ENCODE results near the gene VPS26B. TPM values are rescaled to one million over a fixed set of nuclear protein-coding genes. Genes with fewer than 3 reads are reported as not detected.

Gene VPS26B
- total and polyA plus RNA-seq, 9 of the 15 experiments (the other 6 are each of a cell fraction or from before 2014, with no cell fraction given), result 3.5 to 43.3 (median 27.4) TPM

DNA sequence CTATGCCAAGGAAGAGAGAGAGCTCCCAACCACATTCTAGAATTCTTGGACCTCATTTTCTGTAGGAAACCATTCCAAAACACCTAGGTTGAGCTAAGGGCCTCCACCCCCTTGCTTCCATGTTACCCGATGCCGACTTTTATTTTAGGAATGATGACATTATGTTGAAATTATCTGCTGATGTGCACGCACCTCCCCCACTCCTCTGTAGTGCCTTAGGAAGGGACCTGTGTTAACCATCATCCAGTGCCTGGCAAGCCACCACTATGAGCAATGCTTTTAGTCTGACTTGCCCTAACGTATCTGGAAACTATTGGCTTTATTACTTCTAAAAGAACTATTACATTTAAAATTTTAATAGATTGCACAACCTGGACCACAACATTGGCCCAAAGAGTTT, 42.8 kb upstream of the VPS26B start:
- no TSS peak for BruUV-seq (replicated peaks)
- Histone ChIP-seq H3K36me3 (ENCODE audit: control insufficient read depth, insufficient read depth, low read length) (peaks cover 93% of the 10 kb centered on the region), H3K9me1 (ENCODE audit: control insufficient read depth, insufficient read depth, low read length) (no peaks in the 10 kb centered on the region), H3K4me1 (replicated peaks in 1 of 2; ENCODE audit: control insufficient read depth in 2 of 2, insufficient read depth in 2 of 2, low read length in 2 of 2) (no peaks in the 10 kb centered on the region), H3K4me3 (no peak overlapping the region), H3K27me3 (ENCODE audit: control insufficient read depth in 2 of 2, insufficient read depth in 2 of 2, low read length in 2 of 2) (no peaks in the 10 kb centered on the region), H3K4me2 (ENCODE audit: insufficient read depth, low read length) (no peak overlapping the region), H3K9me3 (replicated peaks; ENCODE audit: control insufficient read depth, insufficient read depth, low read depth, low read length) (no peaks in the 10 kb centered on the region), H2AFZ (ENCODE audit: low read depth, low read length) (no peak overlapping the region), H3K27ac (ENCODE audit: extremely low read depth, low read depth, low read length) (no peak overlapping the region), H3K79me2 (ENCODE audit: control insufficient read depth, insufficient read depth, low read length) (no peaks in the 10 kb centered on the region), H3K9ac (ENCODE audit: insufficient read depth in 1 of 2, low read depth in 2 of 2, low read length in 2 of 2) (no peak overlapping the region), H4K20me1 (replicated peaks; ENCODE audit: control insufficient read depth, insufficient read depth, low read length) (no peaks in the 10 kb centered on the region)
- intact Hi-C loops (cut with micrococcal nuclease), result no loop called here
- FAIRE-seq, result no peak
- 85% methylated on average over 2 of the region's 4 CpGs for WGBS (ENCODE audit: insufficient coverage, low coverage, missing lambda C conversion rate)
- DNase-seq (ENCODE audit: extremely low read depth in 1 of 4, low spot score in 3 of 4), result no peak
- in situ Hi-C loops (cut with MboI), result no loop called here
- ChIA-PET POLR2A (interaction anchor here (0.7 kb wide), 1 partner anchor 821 kb away, joined by 3 read pairs; no protein-coding TSS in a partner anchor), CTCF (ENCODE audit: low intra/inter-chr PET ratio) (no interaction called here)
- ATAC-seq, result no peak
- TF ChIP-seq, protein P1, sequence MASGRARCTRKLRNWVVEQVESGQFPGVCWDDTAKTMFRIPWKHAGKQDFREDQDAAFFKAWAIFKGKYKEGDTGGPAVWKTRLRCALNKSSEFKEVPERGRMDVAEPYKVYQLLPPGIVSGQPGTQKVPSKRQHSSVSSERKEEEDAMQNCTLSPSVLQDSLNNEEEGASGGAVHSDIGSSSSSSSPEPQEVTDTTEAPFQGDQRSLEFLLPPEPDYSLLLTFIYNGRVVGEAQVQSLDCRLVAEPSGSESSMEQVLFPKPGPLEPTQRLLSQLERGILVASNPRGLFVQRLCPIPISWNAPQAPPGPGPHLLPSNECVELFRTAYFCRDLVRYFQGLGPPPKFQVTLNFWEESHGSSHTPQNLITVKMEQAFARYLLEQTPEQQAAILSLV (tag; IDR thresholded peaks at IDR 0.05), result no peak
- TF ChIP-seq, protein P2, sequence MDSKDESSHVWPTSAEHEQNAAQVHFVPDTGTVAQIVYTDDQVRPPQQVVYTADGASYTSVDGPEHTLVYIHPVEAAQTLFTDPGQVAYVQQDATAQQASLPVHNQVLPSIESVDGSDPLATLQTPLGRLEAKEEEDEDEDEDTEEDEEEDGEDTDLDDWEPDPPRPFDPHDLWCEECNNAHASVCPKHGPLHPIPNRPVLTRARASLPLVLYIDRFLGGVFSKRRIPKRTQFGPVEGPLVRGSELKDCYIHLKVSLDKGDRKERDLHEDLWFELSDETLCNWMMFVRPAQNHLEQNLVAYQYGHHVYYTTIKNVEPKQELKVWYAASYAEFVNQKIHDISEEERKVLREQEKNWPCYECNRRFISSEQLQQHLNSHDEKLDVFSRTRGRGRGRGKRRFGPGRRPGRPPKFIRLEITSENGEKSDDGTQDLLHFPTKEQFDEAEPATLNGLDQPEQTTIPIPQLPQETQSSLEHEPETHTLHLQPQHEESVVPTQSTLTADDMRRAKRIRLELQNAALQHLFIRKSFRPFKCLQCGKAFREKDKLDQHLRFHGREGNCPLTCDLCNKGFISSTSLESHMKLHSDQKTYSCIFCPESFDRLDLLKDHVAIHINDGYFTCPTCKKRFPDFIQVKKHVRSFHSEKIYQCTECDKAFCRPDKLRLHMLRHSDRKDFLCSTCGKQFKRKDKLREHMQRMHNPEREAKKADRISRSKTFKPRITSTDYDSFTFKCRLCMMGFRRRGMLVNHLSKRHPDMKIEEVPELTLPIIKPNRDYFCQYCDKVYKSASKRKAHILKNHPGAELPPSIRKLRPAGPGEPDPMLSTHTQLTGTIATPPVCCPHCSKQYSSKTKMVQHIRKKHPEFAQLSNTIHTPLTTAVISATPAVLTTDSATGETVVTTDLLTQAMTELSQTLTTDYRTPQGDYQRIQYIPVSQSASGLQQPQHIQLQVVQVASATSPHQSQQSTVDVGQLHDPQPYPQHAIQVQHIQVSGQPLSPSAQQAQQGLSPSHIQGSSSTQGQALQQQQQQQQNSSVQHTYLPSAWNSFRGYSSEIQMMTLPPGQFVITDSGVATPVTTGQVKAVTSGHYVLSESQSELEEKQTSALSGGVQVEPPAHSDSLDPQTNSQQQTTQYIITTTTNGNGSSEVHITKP (IDR thresholded peaks at IDR 0.05; ENCODE audit: partially characterized antibody), result no peak
- TF ChIP-seq HEY1 (CRISPR knock-in tag; IDR thresholded peaks at IDR 0.05; ENCODE audit: borderline replicate concordance) (no peak), TAF7 (tag; IDR thresholded peaks at IDR 0.05) (no peak), FIP1L1 (IDR thresholded peaks at IDR 0.05; ENCODE audit: low read depth, low read length, poor library complexity, severe bottlenecking) (no peak), SREBF2 (CRISPR knock-in tag; IDR thresholded peaks at IDR 0.05) (no peak), ATF1 (CRISPR knock-in tag; IDR thresholded peaks at IDR 0.05) (no peak), ATF1 (tag; IDR thresholded peaks at IDR 0.05) (no peak)
- TF ChIP-seq, protein P3, sequence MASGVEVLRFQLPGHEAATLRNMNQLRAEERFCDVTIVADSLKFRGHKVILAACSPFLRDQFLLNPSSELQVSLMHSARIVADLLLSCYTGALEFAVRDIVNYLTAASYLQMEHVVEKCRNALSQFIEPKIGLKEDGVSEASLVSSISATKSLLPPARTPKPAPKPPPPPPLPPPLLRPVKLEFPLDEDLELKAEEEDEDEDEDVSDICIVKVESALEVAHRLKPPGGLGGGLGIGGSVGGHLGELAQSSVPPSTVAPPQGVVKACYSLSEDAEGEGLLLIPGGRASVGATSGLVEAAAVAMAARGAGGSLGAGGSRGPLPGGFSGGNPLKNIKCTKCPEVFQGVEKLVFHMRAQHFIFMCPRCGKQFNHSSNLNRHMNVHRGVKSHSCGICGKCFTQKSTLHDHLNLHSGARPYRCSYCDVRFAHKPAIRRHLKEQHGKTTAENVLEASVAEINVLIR (CRISPR knock-in tag; IDR thresholded peaks at IDR 0.05), result no peak
- TF ChIP-seq, protein P4, sequence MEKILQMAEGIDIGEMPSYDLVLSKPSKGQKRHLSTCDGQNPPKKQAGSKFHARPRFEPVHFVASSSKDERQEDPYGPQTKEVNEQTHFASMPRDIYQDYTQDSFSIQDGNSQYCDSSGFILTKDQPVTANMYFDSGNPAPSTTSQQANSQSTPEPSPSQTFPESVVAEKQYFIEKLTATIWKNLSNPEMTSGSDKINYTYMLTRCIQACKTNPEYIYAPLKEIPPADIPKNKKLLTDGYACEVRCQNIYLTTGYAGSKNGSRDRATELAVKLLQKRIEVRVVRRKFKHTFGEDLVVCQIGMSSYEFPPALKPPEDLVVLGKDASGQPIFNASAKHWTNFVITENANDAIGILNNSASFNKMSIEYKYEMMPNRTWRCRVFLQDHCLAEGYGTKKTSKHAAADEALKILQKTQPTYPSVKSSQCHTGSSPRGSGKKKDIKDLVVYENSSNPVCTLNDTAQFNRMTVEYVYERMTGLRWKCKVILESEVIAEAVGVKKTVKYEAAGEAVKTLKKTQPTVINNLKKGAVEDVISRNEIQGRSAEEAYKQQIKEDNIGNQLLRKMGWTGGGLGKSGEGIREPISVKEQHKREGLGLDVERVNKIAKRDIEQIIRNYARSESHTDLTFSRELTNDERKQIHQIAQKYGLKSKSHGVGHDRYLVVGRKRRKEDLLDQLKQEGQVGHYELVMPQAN (IDR thresholded peaks at IDR 0.05; ENCODE audit: borderline replicate concordance), result no peak
- TF ChIP-seq, protein P5, sequence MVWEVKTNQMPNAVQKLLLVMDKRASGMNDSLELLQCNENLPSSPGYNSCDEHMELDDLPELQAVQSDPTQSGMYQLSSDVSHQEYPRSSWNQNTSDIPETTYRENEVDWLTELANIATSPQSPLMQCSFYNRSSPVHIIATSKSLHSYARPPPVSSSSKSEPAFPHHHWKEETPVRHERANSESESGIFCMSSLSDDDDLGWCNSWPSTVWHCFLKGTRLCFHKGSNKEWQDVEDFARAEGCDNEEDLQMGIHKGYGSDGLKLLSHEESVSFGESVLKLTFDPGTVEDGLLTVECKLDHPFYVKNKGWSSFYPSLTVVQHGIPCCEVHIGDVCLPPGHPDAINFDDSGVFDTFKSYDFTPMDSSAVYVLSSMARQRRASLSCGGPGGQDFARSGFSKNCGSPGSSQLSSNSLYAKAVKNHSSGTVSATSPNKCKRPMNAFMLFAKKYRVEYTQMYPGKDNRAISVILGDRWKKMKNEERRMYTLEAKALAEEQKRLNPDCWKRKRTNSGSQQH (CRISPR knock-in tag; IDR thresholded peaks at IDR 0.05), result no peak
- TF ChIP-seq, protein P6, sequence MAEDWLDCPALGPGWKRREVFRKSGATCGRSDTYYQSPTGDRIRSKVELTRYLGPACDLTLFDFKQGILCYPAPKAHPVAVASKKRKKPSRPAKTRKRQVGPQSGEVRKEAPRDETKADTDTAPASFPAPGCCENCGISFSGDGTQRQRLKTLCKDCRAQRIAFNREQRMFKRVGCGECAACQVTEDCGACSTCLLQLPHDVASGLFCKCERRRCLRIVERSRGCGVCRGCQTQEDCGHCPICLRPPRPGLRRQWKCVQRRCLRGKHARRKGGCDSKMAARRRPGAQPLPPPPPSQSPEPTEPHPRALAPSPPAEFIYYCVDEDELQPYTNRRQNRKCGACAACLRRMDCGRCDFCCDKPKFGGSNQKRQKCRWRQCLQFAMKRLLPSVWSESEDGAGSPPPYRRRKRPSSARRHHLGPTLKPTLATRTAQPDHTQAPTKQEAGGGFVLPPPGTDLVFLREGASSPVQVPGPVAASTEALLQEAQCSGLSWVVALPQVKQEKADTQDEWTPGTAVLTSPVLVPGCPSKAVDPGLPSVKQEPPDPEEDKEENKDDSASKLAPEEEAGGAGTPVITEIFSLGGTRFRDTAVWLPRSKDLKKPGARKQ (CRISPR knock-in tag; IDR thresholded peaks at IDR 0.05), result no peak

All from K562 (cell line).